Chondrocyte (in vitro differentiated cells): ENCODE data around the gene B3GALNT2. TPM values are rescaled to one million over a fixed set of nuclear protein-coding genes. Genes with fewer than 3 reads are reported as not detected.

ENCODE experiments used
- DNase-seq: peaks from one replicate; pipeline ENCODE4 v3.0.0; 2021; ENCODE audit warnings: mixed read lengths, low spot score
- H3K27ac Mint-ChIP-seq: one replicate; pipeline ENCODE4 v1.8.0; 2021; ENCODE audit warnings: mild to moderate bottlenecking, moderate library complexity, mixed read lengths; ENCODE audit not compliant: unreplicated experiment
- H3K27me3 Mint-ChIP-seq: 2 replicates; pipeline ENCODE4 v1.8.0; 2021; ENCODE audit warnings: low read depth, mixed read lengths
- H3K36me3 Mint-ChIP-seq: 2 replicates; pipeline ENCODE4 v1.8.0; 2021; ENCODE audit warnings: low read depth, mixed read lengths
- H3K4me1 Mint-ChIP-seq: 2 replicates; pipeline ENCODE4 v1.8.0; 2021; ENCODE audit warnings: low read depth, mild to moderate bottlenecking, mixed read lengths
- H3K4me3 Mint-ChIP-seq: one replicate; pipeline ENCODE4 v1.8.0; 2021; ENCODE audit warnings: mild to moderate bottlenecking, moderate library complexity, mixed read lengths; ENCODE audit not compliant: unreplicated experiment
- H3K9me3 Mint-ChIP-seq: 2 replicates; pipeline ENCODE4 v1.8.0; 2021; ENCODE audit warnings: low read depth, mixed read lengths
- total RNA-seq: library from RNA; stranded (reverse); gene quantifications from 3 replicates; pipeline ENCODE4 v1.2.1, GENCODE V29; 2021
- TF ChIP-seq, protein P1 (sequence below): fragments of 200-600 bp; sonication (generic); IDR thresholded peaks from 2 replicates; pipeline ENCODE4 v1.5.0; 2021; ENCODE audit warnings: antibody characterized with exemption, mild to moderate bottlenecking, moderate library complexity

The B3GALNT2 gene
- total RNA-seq, 1 donor from 2014 or later: 30.4 TPM

DNA sequence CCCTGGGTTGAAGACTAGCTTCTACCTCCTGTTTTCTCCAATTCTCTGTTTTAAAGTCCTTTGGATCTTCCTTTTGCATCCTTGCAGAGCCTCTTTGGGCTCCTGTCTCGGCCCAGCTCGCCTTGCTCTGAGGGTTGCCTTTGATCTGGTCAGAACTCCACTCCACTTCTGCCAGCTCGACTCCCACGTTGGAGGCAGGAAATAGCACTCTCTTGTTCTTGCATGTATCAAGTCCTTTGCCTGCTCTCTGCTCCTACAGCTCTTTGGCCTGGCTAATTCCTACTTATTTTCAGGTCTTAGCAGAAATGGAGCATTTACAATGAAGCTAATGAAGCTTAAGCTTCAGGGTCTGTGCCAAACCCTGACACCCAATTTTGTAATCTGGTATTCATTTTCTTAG lies 21.1 kb upstream of the B3GALNT2 start:
- Mint-ChIP-seq H3K4me1 (no peaks in the 10 kb centered on the region), H3K27ac (no peak overlapping the region), H3K4me3 (no peak overlapping the region), H3K27me3 (no peaks in the 10 kb centered on the region), H3K36me3 (no peaks in the 10 kb centered on the region), H3K9me3 (no peaks in the 10 kb centered on the region)
- TF ChIP-seq, protein P1, sequence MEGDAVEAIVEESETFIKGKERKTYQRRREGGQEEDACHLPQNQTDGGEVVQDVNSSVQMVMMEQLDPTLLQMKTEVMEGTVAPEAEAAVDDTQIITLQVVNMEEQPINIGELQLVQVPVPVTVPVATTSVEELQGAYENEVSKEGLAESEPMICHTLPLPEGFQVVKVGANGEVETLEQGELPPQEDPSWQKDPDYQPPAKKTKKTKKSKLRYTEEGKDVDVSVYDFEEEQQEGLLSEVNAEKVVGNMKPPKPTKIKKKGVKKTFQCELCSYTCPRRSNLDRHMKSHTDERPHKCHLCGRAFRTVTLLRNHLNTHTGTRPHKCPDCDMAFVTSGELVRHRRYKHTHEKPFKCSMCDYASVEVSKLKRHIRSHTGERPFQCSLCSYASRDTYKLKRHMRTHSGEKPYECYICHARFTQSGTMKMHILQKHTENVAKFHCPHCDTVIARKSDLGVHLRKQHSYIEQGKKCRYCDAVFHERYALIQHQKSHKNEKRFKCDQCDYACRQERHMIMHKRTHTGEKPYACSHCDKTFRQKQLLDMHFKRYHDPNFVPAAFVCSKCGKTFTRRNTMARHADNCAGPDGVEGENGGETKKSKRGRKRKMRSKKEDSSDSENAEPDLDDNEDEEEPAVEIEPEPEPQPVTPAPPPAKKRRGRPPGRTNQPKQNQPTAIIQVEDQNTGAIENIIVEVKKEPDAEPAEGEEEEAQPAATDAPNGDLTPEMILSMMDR: no peak
- DNase-seq: no peak

DNA sequence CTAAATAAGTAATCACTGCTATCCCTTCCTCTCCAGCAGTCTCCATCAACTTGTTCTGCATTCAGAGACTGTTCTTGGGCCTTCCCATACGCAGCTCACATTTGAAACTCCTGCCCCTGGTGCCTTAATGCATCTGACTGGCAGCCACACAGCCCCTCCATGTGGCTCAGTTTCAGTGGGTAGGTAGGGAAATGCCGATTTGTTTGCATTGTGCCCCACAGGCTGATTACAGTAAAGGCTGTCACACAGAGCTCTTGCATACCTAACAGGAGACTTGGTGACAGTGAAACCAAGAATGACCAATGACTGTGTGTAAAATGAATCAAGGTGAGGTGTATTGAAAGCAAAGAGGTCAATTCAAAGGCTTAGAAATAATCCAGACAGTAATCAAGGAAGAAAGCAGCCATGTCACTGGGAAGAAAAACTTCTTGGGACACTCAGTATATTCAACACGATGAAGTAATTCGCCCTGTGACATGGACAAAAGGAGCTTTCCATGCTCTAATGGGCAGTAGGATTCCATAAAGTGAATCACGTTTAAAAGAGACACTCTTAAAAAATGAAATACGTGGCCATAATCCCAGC lies 12.7 kb upstream of the B3GALNT2 start:
- no peaks in the 10 kb centered on the region for H3K36me3 Mint-ChIP-seq
- no peak for DNase-seq
- no peak overlapping the region for H3K27ac Mint-ChIP-seq
- TF ChIP-seq, protein P1: no peak
- no peaks in the 10 kb centered on the region for H3K9me3 Mint-ChIP-seq
- H3K27me3 Mint-ChIP-seq: no peaks in the 10 kb centered on the region
- no peak overlapping the region for H3K4me3 Mint-ChIP-seq
- H3K4me1 Mint-ChIP-seq: no peaks in the 10 kb centered on the region

DNA sequence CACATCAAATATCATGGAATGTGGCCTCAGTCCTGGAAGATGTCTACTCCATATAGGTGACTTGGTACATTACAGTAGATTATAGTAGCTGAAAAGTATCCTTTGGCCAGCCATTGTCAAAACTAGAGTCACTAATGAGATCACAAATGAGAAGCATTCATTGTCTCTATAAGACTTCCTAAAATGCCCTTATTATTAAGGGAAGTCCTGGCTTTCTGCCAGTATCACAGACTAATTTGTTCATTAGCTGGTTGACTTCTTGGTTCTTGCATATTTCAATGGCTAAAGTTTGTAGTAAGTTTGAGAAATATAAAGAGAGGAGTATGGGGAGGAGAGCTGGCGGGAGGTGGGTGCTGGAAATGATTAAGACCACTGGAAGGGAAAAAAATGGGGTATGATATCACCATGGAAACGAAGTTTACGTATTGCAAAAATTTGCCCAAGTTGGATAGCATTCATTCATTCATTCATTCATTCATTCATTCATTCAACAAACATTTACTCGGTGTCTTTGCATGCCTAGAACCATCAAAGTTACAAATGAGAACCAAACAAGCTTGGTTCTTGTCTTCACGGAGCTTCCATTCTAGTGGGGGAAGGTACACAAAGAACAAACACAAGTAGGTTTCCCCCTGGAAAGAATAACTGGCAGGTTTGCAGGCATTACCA lies 11.7 kb upstream of the B3GALNT2 start:
- no peak for DNase-seq
- no peaks in the 10 kb centered on the region for H3K9me3 Mint-ChIP-seq
- no peak overlapping the region for H3K4me3 Mint-ChIP-seq
- no peaks in the 10 kb centered on the region for H3K4me1 Mint-ChIP-seq
- H3K36me3 Mint-ChIP-seq: no peaks in the 10 kb centered on the region
- TF ChIP-seq, protein P1: no peak
- no peaks in the 10 kb centered on the region for H3K27me3 Mint-ChIP-seq
- H3K27ac Mint-ChIP-seq: no peak overlapping the region

DNA sequence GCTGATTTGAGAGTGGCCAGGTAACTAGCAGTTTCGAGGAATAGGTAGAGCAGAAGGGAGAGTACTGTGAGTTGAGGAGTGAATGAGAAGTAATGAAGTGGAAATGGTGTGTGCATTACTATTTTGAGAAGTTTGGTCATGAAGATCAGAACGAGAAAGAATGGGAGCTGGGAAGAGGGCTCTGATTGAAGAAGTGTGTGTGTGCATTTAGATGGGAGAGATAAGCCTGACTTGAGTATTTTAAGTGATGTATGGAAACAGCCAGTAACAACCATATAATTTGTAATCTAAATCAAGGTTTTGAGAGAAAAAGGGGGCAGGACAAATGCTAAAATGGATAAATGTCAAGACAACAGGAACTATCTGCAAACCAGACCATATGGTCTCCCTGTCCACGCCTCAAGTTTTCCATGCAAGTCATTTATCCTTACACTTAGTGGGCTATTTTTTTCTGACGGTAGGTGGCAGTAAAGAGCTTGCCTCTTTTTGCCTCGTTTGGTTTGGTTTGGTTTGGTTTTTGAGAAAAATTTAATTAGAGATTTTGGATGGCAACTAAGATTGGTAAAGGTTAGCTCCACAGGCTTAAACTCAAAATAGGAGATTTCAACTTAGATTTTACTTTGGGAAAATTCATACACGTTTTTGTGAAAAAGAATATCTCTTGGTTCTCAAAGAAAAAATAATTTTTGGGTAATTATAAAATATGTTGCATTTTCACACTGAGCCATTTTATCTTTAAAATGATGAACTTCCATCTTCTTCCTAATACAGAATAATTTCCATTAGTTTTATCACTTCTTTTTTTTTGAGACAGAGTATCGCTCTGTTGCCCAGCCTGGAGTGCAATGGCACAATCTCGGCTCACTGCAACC lies 9.5 kb upstream of the B3GALNT2 start:
- no peak overlapping the region for H3K27ac Mint-ChIP-seq
- H3K27me3 Mint-ChIP-seq: no peaks in the 10 kb centered on the region
- TF ChIP-seq, protein P1: peak; percentile 96
- H3K4me3 Mint-ChIP-seq: no peak overlapping the region
- no peaks in the 10 kb centered on the region for H3K4me1 Mint-ChIP-seq
- DNase-seq: no peak
- H3K36me3 Mint-ChIP-seq: no peaks in the 10 kb centered on the region
- H3K9me3 Mint-ChIP-seq: no peaks in the 10 kb centered on the region

DNA sequence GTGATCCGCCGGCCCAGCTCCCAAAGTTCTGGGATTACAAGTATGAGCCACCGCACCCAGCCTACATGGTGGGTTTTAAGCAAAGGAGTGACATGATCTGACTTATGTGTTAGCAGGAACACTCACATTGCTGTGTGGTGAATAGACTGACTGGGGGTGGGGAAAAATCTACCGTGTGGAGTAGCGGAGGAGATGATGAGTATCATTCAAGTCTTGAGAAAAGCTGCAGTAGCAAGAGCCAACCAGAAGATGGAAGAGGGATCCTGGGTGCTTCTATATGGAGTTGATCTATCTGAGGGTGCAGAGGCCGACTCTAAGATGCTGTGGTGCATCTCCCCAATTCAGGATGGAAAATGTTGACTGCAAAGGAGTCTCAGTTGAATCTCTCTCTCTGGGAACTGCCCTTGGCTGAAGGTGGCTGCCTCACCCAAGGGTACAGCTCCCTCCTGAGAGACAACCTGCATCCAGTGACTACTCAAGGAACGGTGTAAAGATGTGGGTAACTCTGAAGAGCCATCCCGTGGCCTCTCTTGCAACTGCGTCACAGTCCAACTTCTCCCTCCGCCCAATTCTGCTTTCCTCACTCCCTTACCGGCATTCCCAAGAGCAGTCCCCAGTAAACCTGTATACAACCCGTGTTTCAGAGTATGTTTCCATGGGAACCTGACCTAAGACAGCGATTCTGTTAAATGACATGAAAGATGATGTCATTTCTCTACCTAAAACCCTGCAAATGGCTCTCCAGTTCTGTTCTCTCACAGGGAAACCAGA lies 7.4 kb upstream of the B3GALNT2 start:
- no peak overlapping the region for H3K4me3 Mint-ChIP-seq
- TF ChIP-seq, protein P1: peak; percentile 36
- H3K27ac Mint-ChIP-seq: no peak overlapping the region
- H3K27me3 Mint-ChIP-seq: no peaks in the 10 kb centered on the region
- H3K9me3 Mint-ChIP-seq: no peaks in the 10 kb centered on the region
- no peak for DNase-seq
- H3K36me3 Mint-ChIP-seq: no peaks in the 10 kb centered on the region
- H3K4me1 Mint-ChIP-seq: no peaks in the 10 kb centered on the region
